CD1c-positive myeloid dendritic cell (primary cell): Measurements from ENCODE around the gene KLF17.
"Not testable (repeated sequence)": the region's sequence is repeated elsewhere in the genome, so short reads cannot be mapped to it uniquely, and the experiment has no call there.

ENCODE experiments used
- DNase-seq: peaks from one replicate; pipeline ENCODE4 v3.0.0-alpha.2; 2016; ENCODE audit errors: extremely low spot score

KLF17 gene

GRCh38 chr1:44108971-44109370, 9.7 kb upstream of the KLF17 start:
- no peak for DNase-seq

GRCh38 chr1:44110916-44111315, 7.7 kb upstream of the KLF17 start:
- DNase-seq = no peak

DNA sequence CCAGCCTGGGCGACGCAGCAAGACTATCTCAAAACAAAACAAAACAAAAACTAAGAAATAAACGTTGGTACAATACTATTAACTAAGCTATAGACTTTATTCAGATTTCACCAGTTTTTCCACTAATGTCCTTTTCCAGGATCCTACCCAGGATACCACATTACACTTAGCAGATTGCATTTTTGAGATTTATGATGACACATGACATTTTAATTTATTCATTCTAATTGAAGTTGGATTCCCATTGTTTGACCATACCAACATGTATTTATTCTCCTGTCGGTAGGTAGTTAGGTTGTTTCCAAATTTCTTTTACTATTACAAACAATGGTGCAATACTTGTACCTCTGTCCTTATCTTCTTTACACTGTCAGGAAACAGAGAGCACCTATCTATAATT, 6.8 kb upstream of the KLF17 start:
- DNase-seq = no peak

- DNase-seq = no peak
Measured at GRCh38 chr1:44112486-44112885, 6.1 kb upstream of the KLF17 start.

DNA sequence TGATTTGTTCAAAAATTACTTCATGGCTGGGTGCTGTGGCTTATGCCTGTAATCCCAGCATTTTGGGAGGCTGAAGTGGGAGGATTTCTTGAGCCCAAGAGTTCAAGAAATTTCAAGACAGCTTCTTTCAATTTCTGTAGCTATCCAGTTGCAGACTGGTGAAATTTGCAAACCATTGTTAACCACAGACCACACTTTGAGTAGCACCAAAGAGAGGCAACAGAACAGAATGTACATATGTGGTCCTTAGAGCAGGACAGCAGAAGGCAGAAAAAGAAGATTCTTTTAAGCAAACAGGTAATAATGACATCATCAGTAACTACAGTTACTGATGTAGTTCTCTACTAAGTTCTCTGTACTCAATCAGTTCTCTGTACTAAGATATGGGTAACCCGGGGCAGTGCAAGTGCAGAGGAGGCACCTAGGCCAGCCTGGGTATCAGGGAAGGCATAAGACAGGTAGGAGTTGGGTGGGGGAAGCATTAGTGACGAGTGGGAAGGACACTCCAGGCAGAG, 5.5 kb upstream of the KLF17 start:
- DNase-seq = no peak

DNA sequence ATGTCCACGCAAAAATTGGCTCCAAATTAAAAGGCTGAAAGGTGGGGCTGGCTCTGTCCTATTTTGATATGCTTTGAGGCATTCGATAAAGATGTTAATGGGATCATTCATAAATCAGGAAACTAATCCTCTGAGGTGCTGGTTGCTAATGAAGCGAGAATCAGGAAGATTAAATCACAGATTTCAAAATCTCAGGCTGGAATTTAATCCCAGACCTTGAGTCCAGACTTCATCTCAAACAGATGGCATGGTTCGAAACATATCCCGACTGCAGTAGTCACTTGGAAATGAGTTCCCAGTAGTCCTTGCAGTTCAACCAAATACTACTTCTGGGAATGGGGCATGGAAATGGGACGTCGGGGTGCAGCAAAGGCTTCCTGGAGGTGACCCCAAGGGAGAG, 4.5 kb upstream of the KLF17 start:
- DNase-seq = no peak

DNA sequence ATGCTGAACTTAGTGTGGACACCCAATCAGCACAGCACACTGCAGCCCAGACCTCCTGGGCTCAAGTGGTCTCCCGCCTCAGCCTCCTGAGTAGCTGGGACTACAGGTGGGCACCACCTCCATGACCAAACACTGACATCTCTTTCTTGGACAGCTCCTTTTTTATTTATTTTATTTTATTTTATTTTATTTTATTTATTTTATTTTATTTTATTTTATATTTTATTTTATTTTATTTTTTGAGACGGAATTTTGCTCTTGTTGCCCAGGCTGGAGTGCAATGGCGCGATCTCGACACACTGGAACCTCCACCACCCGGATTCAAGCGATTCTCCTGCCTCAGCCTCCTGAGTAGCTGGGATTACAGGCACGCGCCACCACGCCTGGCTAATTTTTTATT, 1.3 kb upstream of the KLF17 start:
- DNase-seq = not testable (repeated sequence)

GRCh38 chr1:44119525-44119924, 904 bp downstream of the KLF17 start:
- DNase-seq = no peak

DNA sequence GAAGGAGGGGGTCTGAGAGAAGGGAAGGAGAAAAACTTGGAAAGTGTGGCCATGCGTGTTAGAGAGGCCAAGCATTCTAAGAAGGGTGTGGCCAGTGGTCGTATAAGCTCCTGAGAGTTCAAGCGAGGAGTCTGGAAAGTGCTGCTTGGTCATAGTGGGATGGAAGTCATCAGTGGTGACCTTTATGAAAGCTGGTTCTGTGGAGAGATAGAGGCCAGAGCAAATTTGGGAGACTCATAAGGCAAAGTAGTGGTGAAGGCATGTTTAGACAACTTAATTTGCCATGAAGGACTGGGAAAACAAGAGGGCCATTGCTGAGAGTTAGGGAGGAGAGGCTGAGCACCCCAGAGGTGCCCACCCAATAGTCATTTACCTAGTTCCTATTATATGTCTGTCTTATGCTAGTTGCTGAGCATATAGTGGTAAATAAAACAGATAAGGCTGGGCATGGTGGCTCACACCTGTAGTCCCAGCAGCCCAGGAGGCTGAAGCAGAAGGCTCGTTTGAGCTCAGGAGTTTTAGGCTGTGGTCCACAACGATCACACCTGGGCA, 1.9 kb downstream of the KLF17 start:
- no peak for DNase-seq

- DNase-seq = no peak
Measured at GRCh38 chr1:44129616-44130500, 11.2 kb downstream of the KLF17 start.

GRCh38 chr1:44131411-44131810, 12.8 kb downstream of the KLF17 start:
- no peak for DNase-seq

DNA sequence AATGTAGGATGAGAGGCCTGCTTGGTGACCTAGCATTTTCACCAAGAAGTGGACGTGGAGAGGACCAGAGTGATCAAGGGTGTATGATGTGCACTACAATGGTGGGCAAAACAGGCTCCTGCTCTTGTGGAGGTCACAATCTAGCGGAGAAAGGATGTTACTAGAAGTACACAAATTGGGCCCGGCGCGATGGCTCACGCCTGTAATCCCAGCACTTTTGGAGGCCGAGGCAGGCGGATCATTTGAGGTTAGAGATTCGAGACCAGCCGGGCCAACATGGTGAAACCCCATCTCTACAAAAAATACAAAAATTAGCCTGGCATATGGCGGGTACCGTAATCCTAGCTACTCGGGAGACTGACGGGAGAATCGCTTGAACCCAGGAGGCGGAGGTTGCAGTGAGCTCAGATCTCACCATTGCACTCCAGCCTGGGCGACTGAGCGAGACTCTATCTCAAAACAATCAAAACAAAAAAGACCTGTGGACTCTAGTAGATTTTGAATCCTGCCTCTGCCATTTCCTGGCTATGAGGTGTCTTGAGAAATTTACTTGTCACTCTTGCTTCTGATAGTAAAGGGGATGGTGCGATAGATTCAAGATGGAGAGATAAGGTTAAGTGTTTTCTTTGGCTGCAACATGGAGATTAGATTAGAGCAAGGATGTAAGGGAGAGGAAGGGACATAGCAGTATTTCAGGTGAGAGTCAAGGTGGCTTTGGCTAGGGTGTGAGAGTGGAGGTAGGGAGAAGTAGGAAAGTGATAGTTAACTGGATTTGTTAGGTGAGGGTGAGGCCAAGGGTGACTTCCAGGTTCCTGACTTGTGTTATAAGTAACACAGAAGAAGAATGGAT, 15.7 kb downstream of the KLF17 start:
- DNase-seq = no peak

DNA sequence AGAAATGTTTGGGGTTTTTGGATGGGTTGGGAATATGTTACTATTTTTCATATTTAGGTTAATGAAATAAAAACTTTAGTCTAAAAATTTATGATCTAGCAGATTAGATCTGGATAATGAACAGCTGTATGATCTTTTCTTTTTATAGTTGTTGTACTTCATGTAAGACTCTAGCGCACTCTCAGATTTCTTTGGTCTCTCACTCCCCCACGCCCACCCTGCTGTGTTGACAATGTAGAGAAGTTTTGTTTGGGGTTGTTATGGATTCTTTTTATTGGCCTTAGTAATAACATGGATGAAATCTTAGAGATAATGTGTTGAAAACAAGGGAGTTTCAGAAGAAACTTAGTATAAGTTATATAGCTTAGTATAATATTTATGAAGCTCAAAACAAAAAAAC, 17.3 kb downstream of the KLF17 start:
- DNase-seq = no peak

- no peak for DNase-seq
Measured at GRCh38 chr1:44138239-44138638, 19.6 kb downstream of the KLF17 start.

- DNase-seq = not testable (repeated sequence)
Measured at GRCh38 chr1:44139565-44139964, 20.9 kb downstream of the KLF17 start.

DNA sequence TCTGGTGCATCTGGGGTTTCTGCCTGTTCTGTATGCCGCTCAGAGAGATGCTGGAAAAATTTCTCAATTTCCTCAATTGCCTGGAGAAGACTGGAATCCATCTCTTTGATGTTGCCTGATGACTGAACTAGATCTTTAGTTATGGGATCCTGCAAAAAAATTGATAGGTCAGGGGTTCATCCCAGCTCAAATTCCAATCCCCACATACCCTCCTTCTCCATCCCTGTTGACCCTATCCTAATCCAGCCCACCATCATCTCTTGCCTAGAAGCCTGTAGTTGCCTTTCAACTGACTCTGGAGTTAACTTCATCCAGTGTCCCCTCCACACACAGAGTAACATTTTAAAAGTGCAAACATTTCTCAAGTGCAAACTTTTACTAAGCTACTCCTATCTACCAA, 22.9 kb downstream of the KLF17 start, which contains the start of gene KLF18:
Gene KLF18 (minus strand): TSS at position 101 of the 400 bp plus-strand sequence. CDS start 0 bp downstream, at position 101.
- DNase-seq = no peak

GRCh38 chr1:44144962-44145756, 26.5 kb downstream of the KLF17 start:
- DNase-seq = no peak

DNA sequence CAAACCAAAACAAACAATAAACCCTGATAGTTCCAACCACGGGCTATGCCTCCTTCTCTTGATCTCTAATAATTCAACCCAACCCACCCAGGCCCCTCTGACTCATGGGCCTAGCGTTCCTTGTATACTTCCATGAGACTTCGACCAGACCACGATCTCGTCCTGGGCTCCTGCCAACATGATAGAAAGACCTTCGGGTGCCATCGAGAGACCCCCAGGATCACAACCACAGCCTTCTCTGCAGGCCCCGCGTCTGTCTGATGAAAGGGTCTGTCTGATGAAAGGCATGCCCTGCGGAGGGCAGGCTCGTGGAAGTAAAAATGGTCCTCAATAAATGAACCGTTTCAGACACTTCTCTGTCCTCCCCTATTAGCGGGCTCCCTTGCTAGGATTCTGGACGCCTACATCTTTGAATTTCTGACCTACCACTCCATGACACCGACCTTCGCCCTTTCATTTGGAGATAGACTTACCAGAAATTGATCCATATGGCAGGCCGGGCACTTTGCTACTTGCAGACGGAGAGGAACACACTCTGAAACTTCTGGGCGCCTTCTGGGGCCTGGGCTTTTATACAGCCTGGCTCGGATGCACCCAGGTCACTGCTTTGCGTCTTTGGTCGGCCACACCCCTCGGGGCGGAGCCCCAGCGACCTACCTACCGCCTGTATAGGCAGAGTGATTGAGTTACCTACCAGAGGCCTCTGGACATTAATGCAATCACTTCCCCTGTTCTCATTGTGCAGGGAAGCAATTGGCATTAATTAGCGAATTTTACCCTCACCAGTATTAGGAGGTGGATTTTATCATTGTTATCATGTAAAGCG, 28.1 kb downstream of the KLF17 start:
- DNase-seq = no peak

- DNase-seq = no peak
Measured at GRCh38 chr1:44147582-44147981, 29.0 kb downstream of the KLF17 start.

- DNase-seq = no peak
Measured at GRCh38 chr1:44151332-44151731, 32.7 kb downstream of the KLF17 start.

GRCh38 chr1:44151808-44152207, 33.2 kb downstream of the KLF17 start:
- no peak for DNase-seq
